AG04449 (cell line): Measurements from ENCODE around the gene GLT6D1.

ENCODE experiments used
- CTCF ChIA-PET: fragments of 350-600 bp; formaldehyde crosslinking; extraction: SDS; loops from one replicate; lab custom pipeline; 2021; ENCODE audit warnings: antibody characterized with exemption; lab: Yijun Ruan, JAX
- POLR2A ChIA-PET: fragments of 400-600, 350-600 bp; formaldehyde crosslinking; extraction: SDS; loops from one replicate; lab custom pipeline; 2020; ENCODE audit warnings: antibody characterized with exemption, inconsistent platforms; lab: Yijun Ruan, JAX
- DNase-seq: peaks from one replicate; pipeline ENCODE4 v3.0.0-alpha.2; 2010; ENCODE audit warnings: low read depth, low spot score
- H3K4me3 ChIP-seq: 2 replicates; pipeline ENCODE4 v1.5.1; 2011; ENCODE audit warnings: low read depth, mild to moderate bottlenecking, control low read depth, low read length
- TF ChIP-seq, protein P1 (sequence below): IDR thresholded peaks from one replicate; pipeline ENCODE4 v1.5.1; 2011; ENCODE audit warnings: mild to moderate bottlenecking, moderate library complexity, low read length, control low read depth, inconsistent platforms; ENCODE audit not compliant: insufficient read depth; ENCODE audit errors: missing control alignments

The GLT6D1 gene

DNA sequence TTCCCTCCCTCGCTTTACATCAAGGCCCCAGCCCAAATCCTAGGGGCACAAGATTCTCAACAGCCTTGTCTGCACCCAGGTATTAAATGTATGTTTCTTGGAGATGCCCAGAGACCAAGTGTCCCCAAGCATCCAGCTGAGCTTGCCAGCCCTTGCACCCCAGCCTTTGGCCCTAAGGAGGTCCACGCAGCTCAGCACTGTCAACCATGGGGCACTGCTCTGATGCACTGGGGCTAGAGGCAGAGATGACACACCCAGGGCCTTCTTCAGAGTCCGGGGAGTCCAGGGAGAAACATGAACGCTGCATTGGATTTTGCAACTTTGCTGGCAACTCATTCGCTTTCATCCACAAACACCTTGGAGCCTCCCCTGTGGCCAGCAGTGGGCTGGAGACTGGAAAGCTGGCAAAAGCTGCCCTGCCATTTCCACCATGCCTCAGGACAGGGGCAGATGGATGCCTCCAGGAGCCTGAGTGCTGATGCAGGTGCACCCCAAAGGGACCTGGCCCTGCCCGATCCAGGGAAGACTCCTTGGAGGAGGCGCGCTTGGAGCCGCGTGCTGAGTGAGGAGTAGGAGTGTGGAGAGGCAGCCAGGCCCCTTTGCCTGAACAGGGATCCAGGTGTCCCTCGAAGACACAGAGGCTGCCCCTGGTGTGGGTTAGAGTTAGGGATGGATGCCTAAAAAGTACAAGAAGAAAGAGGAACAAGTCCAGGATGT lies 58.5 kb downstream of the GLT6D1 start:
- ChIA-PET CTCF (no interaction called here), POLR2A (no interaction called here)
- no peak overlapping the region for H3K4me3 ChIP-seq
- DNase-seq = no peak
- TF ChIP-seq, protein P1, sequence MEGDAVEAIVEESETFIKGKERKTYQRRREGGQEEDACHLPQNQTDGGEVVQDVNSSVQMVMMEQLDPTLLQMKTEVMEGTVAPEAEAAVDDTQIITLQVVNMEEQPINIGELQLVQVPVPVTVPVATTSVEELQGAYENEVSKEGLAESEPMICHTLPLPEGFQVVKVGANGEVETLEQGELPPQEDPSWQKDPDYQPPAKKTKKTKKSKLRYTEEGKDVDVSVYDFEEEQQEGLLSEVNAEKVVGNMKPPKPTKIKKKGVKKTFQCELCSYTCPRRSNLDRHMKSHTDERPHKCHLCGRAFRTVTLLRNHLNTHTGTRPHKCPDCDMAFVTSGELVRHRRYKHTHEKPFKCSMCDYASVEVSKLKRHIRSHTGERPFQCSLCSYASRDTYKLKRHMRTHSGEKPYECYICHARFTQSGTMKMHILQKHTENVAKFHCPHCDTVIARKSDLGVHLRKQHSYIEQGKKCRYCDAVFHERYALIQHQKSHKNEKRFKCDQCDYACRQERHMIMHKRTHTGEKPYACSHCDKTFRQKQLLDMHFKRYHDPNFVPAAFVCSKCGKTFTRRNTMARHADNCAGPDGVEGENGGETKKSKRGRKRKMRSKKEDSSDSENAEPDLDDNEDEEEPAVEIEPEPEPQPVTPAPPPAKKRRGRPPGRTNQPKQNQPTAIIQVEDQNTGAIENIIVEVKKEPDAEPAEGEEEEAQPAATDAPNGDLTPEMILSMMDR = no peak

DNA sequence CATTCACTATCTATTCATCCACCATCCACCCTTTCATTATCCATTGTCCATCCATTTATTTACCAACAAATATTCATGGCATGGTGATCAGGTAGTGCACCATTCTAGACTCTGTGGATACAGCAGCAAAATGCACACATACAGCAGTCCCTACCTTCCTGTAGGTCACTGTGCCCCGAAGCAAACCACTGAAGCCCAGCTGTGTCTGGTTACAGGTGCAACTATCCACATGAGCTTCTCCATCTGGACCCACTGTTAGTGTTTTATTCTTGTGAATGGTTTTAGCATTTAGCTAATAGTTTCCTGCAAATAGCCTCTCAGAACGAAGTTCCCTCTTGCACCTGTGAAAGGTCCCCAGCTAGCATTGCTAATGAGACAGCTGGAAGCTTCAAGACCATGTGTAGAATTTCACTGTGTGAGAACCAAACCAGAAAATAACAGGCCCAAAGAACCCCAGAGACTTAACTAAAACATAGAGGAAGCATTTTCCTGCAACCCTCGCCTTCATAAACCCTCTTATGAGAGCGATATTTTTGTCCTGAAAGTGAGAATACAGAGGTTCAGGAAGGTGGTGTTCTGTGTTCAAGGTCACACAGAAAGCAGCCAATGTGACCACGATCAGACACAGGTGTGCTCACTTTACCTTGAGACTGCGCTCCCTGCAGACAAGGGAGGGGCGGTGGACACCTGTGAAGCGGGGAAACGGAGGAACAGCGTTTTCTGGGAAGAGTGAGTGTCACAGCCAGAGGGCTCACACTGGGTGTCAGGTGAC lies 59.3 kb downstream of the GLT6D1 start:
- TF ChIP-seq, protein P1 = no peak
- no peak overlapping the region for H3K4me3 ChIP-seq
- DNase-seq = no peak
- CTCF ChIA-PET = no interaction called here
- POLR2A ChIA-PET = no interaction called here

DNA sequence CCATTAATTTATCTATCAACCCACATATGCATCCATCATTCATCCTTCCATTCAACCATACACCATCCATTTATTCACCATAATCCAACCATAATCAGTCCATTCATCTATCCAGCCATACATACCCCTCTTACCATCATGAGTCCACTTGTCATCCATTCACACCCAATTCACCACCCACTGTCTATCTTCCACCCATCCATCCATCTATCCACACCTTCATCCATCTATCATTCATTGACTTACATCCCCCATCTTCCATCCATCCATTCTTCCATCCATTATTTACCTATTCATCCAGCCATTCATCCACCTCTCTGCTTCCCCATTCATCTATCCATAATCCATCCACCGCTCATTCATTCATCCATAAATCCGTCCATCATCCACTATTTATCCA lies 60.0 kb downstream of the GLT6D1 start:
- CTCF ChIA-PET = no interaction called here
- no peak overlapping the region for H3K4me3 ChIP-seq
- no peak for DNase-seq
- TF ChIP-seq, protein P1 = no peak
- POLR2A ChIA-PET = no interaction called here

DNA sequence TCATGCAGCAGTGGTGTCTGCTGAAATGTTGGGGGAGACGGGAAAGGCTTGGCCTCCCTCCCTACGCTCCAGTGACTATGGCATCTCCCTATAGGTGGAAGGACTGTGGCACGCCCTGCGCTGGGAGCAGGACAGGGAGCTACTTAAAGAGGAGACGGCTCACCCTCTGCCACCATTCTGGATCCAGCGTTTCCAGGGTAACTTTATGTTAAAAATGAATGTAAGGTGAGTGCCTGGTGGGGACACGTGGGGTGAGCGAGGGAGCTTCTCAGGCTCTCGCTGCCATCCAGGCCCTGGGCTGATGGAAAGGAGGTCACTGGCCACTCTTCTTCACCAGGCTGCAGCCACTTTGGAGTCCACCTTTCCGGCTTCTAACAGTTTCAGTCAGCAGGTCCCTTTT lies 62.1 kb downstream of the GLT6D1 start:
- ChIA-PET CTCF (interaction anchor here (1.8 kb wide), 1 partner anchor 27 kb away, joined by 5 read pairs; no protein-coding TSS in a partner anchor), POLR2A (no interaction called here)
- H3K4me3 ChIP-seq = no peak overlapping the region
- TF ChIP-seq, protein P1 = no peak
- no peak for DNase-seq

DNA sequence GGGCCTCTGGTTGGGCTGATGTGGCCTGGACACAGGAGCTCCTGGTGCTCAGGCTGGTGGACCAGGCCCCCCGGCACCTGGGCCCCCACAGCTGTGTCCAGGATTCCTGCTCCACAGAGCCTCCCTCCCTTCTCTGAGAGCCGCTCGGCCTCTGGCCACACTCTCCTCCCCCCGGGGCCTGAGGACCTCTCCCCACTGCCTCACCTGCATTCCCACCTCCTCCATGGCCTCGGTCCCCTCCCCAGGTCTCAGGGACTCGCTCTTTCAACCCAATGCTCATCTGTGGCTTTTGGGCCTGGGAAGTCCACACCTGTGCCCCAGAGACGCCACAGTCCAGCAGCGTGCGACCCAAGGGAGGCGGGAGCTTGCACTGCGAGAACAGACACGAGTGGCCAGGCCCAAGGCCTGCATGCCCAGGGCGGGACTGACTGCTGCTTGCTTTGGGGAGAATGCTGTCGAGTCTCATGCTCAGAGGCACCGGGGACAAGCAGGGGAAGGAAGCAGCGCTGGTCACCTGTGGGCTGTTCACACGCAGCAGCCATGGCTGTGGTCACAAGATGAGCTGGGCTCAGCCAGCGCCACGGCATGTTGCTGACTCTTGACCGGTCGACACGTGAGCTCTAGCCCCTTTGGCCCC lies 63.2 kb downstream of the GLT6D1 start:
- no peak overlapping the region for H3K4me3 ChIP-seq
- POLR2A ChIA-PET = no interaction called here
- CTCF ChIA-PET = interaction anchor here (1.8 kb wide), 1 partner anchor 28 kb away, joined by 5 read pairs; no protein-coding TSS in a partner anchor
- TF ChIP-seq, protein P1 = no peak
- DNase-seq = no peak

DNA sequence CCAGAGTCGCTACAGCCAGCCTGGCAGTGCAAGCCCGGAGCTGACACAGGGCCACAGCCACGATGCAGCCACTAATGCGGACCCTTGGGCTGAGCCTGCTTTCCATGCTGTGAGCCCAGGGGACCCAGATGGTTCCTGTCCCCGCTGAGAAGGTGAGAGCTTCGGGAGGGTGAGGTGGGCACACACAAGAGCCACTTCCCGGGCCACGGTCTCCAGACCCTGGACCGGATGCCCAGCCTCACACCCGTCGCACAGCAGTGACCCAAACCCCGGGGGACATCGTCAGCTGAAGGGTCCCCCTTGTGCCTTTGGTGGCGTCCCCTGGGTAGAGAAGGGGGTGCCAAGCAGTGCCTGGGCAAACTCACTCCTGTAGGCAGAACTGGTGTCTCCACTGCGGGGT lies 64.4 kb downstream of the GLT6D1 start:
- no peak overlapping the region for H3K4me3 ChIP-seq
- TF ChIP-seq, protein P1 = no peak
- ChIA-PET POLR2A (no interaction called here), CTCF (no interaction called here)
- DNase-seq = no peak
